K562 (cell line): Measurements from ENCODE around the gene SMG9.

Source experiments
- ATF3 ChIP-seq, 2 experiments: fragments of 450-650 bp in 1 of 2; sonication (generic) in 1 of 2; formaldehyde crosslinking in 1 of 2; IDR thresholded peaks in 1 of 2; conservative IDR thresholded peaks in 1 of 2; 2 replicates each; pipeline versions ENCODE4 v1.6.1 to v1.8.1; 2016 to 2023; ENCODE audit warnings: mild to moderate bottlenecking in 2 of 2, moderate library complexity in 2 of 2, inconsistent platforms in 1 of 2, missing genetic modification reagents in 1 of 2
- FOXA3 ChIP-seq, 2 experiments: fragments of 450-650 bp in 1 of 2; sonication (generic) in 1 of 2; formaldehyde crosslinking; IDR thresholded peaks in 1 of 2; conservative IDR thresholded peaks in 1 of 2; 2 replicates each; pipeline versions ENCODE4 v1.4.0 to v1.8.0; 2020 to 2022; ENCODE audit warnings: mild to moderate bottlenecking in 2 of 2, missing genetic modification reagents in 1 of 2
- PBX2 ChIP-seq, 2 experiments: IDR thresholded peaks in 1 of 2; conservative IDR thresholded peaks in 1 of 2; 2 replicates each; pipeline ENCODE4 v1.6.1; 2016; ENCODE audit warnings: low read depth in 2 of 2, mild to moderate bottlenecking in 1 of 2, missing compliant biosample characterization in 1 of 2, missing genetic modification characterization in 1 of 2, moderate library complexity in 1 of 2

GRCh38 chr19:43721469-43722048 is 33.2 kb downstream of the SMG9 start:
- TF ChIP-seq FOXA3 (CRISPR knock-in tag; conservative IDR thresholded peaks at IDR 0.05 in 1 of 2, IDR thresholded peaks at IDR 0.05 in 1 of 2): no peak
- TF ChIP-seq PBX2 (CRISPR knock-in tag; IDR thresholded peaks at IDR 0.05; ENCODE audit: low read depth): no peak
- TF ChIP-seq PBX2 (tag; conservative IDR thresholded peaks at IDR 0.05; ENCODE audit: low read depth): no peak
- no peak for TF ChIP-seq ATF3 (IDR thresholded peaks at IDR 0.05)
- TF ChIP-seq ATF3 (CRISPR knock-in tag; conservative IDR thresholded peaks at IDR 0.05): no peak
